IMR-90 (cell line): ENCODE measurements around the gene SLC9A9. TPM values are rescaled to one million over a fixed set of nuclear protein-coding genes. Genes with fewer than 3 reads are reported as not detected.

Experiments used
- ATAC-seq: fragments of 200-7000 bp; cut with Tn5 transposase; 2 replicates; pipeline ENCODE4 v1.9.1; 2020; ENCODE audit warnings: low read depth, mild to moderate bottlenecking, moderate library complexity
- BruUV-seq: library from RNA; stranded (reverse); fragments of 400-500 nt; replicated peaks from 2 replicates; lab custom pipeline; 2021; lab: Mats Ljungman, UMichigan
- CTCF ChIA-PET: fragments of 300-600 bp; formaldehyde crosslinking; extraction: SDS; loops from one replicate; lab custom pipeline; 2021; ENCODE audit warnings: antibody characterized with exemption; lab: Yijun Ruan, JAX
- POLR2A ChIA-PET: fragments of 300-600 bp; sonication (Branson Sonifier 250); formaldehyde crosslinking; loops from one replicate; lab custom pipeline; 2022; ENCODE audit warnings: antibody characterized with exemption; ENCODE audit not compliant: unreplicated experiment; lab: Charles Lee
- DNase-seq: peaks from one replicate; pipeline ENCODE4 v3.0.0; 2013
- H2AFZ ChIP-seq: replicated peaks from 2 replicates; pipeline ENCODE3; 2013; ENCODE audit warnings: low read length, mild to moderate bottlenecking; ENCODE audit not compliant: poor library complexity
- H2AK5ac ChIP-seq: 2 replicates; pipeline ENCODE4 v1.6.1; 2013; ENCODE audit warnings: low read depth, low read length, inconsistent platforms
- H2AK9ac ChIP-seq: replicated peaks from 2 replicates; pipeline ENCODE3; 2013; ENCODE audit warnings: mild to moderate bottlenecking, low read depth, low read length, moderate library complexity; ENCODE audit not compliant: poor library complexity
- H2BK120ac ChIP-seq: 2 replicates; pipeline ENCODE4 v1.6.1; 2013; ENCODE audit warnings: low read depth, low read length, inconsistent platforms
- H2BK15ac ChIP-seq: 3 replicates; pipeline ENCODE4 v1.6.1; 2013; ENCODE audit warnings: low read depth, low read length, inconsistent platforms
- H2BK20ac ChIP-seq: 2 replicates; pipeline ENCODE4 v1.6.1; 2013; ENCODE audit warnings: low read depth, mild to moderate bottlenecking, inconsistent platforms, low read length, moderate library complexity
- H2BK5ac ChIP-seq: 2 replicates; pipeline ENCODE4 v1.6.1; 2013; ENCODE audit warnings: mild to moderate bottlenecking, low read depth, low read length, inconsistent platforms; ENCODE audit not compliant: poor library complexity, severe bottlenecking
- H3K14ac ChIP-seq: replicated peaks from 2 replicates; pipeline ENCODE4 v1.6.1; 2013; ENCODE audit warnings: low read depth, low read length, inconsistent platforms
- H3K18ac ChIP-seq: 2 replicates; pipeline ENCODE4 v1.6.1; 2013; ENCODE audit warnings: low read depth, low read length, control low read depth
- H3K23ac ChIP-seq: 2 replicates; pipeline ENCODE4 v1.6.1; 2013; ENCODE audit warnings: low read depth, low read length, inconsistent platforms
- H3K27ac ChIP-seq: 2 replicates; pipeline ENCODE4 v1.5.1; 2013; ENCODE audit warnings: mild to moderate bottlenecking, control low read depth, low read length; ENCODE audit not compliant: insufficient read depth
- H3K27me3 ChIP-seq: 2 replicates; pipeline ENCODE4 v1.6.1; 2013; ENCODE audit warnings: low read length; ENCODE audit not compliant: control insufficient read depth, insufficient read depth
- H3K36me3 ChIP-seq: 2 replicates; pipeline ENCODE4 v1.6.1; 2013; ENCODE audit warnings: low read length, mixed read lengths; ENCODE audit not compliant: control insufficient read depth, insufficient read depth
- H3K4ac ChIP-seq: 2 replicates; pipeline ENCODE4 v1.6.1; 2013; ENCODE audit warnings: low read depth, low read length, inconsistent platforms
- H3K4me1 ChIP-seq: 2 replicates; pipeline ENCODE4 v1.6.1; 2013; ENCODE audit warnings: low read length, mixed read lengths; ENCODE audit not compliant: control insufficient read depth, insufficient read depth
- H3K4me2 ChIP-seq: 2 replicates; pipeline ENCODE4 v1.6.1; 2013; ENCODE audit warnings: low read depth, mild to moderate bottlenecking, control low read depth, low read length, moderate library complexity
- H3K4me3 ChIP-seq: 2 replicates; pipeline ENCODE4 v1.5.1; 2013; ENCODE audit warnings: low read depth, mild to moderate bottlenecking, control low read depth, low read length, moderate library complexity; ENCODE audit not compliant: insufficient read depth
- H3K56ac ChIP-seq: 2 replicates; pipeline ENCODE4 v1.6.1; 2013; ENCODE audit warnings: low read length, inconsistent platforms; ENCODE audit not compliant: insufficient read depth; ENCODE audit errors: extremely low read depth
- H3K79me1 ChIP-seq, 2 experiments: 2 replicates each; pipeline ENCODE4 v1.6.1; 2013; ENCODE audit warnings: low read length in 2 of 2, inconsistent platforms in 1 of 2, low read depth in 1 of 2
- H3K9ac ChIP-seq: 2 replicates; pipeline ENCODE4 v1.6.1; 2013; ENCODE audit warnings: low read depth, low read length, control low read depth
- H3K9me1 ChIP-seq: 2 replicates; pipeline ENCODE4 v1.6.1; 2013; ENCODE audit warnings: low read length, inconsistent platforms; ENCODE audit not compliant: insufficient read depth
- H3K9me3 ChIP-seq: 2 replicates; pipeline ENCODE4 v1.6.1; 2013; ENCODE audit warnings: low read length; ENCODE audit not compliant: control insufficient read depth, insufficient read depth
- H4K20me1 ChIP-seq: 2 replicates; pipeline ENCODE4 v1.6.1; 2013; ENCODE audit warnings: low read length, inconsistent platforms; ENCODE audit not compliant: insufficient read depth
- H4K5ac ChIP-seq: 2 replicates; pipeline ENCODE4 v1.6.1; 2013; ENCODE audit warnings: mild to moderate bottlenecking, low read depth, low read length, control low read depth
- H4K8ac ChIP-seq, 2 experiments: 2 replicates each; pipeline ENCODE4 v1.6.1; 2013; ENCODE audit warnings: low read depth in 2 of 2, low read length in 2 of 2, control low read depth in 1 of 2, inconsistent platforms in 1 of 2
- H4K91ac ChIP-seq: 2 replicates; pipeline ENCODE4 v1.6.1; 2013; ENCODE audit warnings: low read depth, low read length, inconsistent platforms; ENCODE audit not compliant: insufficient read depth
- BHLHE40 ChIP-seq: fragments of 150-350 bp; IDR thresholded peaks from 2 replicates; pipeline ENCODE4 v1.6.1; 2016; ENCODE audit warnings: mild to moderate bottlenecking, low read depth, low read length
- CEBPB ChIP-seq: IDR thresholded peaks from 2 replicates; pipeline ENCODE4 v1.6.1; 2012; ENCODE audit warnings: low read depth, low read length, improper control_type of control experiment
- CHD1 ChIP-seq: IDR thresholded peaks from 2 replicates; pipeline ENCODE4 v1.6.1; 2012; ENCODE audit warnings: low read depth, low read length, improper control_type of control experiment
- FOS ChIP-seq: fragments of 150-350 bp; IDR thresholded peaks from 2 replicates; pipeline ENCODE4 v1.6.1; 2016; ENCODE audit warnings: low read depth, low read length
- MAFK ChIP-seq: IDR thresholded peaks from 2 replicates; pipeline ENCODE4 v1.6.1; 2012; ENCODE audit warnings: low read depth, low read length, improper control_type of control experiment
- MAZ ChIP-seq: IDR thresholded peaks from 2 replicates; pipeline ENCODE4 v1.6.1; 2012; ENCODE audit warnings: low read depth, mild to moderate bottlenecking, low read length, improper control_type of control experiment, moderate library complexity, borderline replicate concordance
- MXI1 ChIP-seq: IDR thresholded peaks from 2 replicates; pipeline ENCODE4 v1.6.1; 2012; ENCODE audit warnings: low read depth, mild to moderate bottlenecking, low read length, moderate library complexity, borderline replicate concordance
- NFE2L2 ChIP-seq: fragments of 150-350 bp; IDR thresholded peaks from 2 replicates; pipeline ENCODE4 v1.6.1; 2016; ENCODE audit warnings: low read depth, mild to moderate bottlenecking, low read length
- POLR2A ChIP-seq: IDR thresholded peaks from 2 replicates; pipeline ENCODE4 v1.6.1; 2012; ENCODE audit warnings: mild to moderate bottlenecking, low read depth, low read length
- RAD21 ChIP-seq: IDR thresholded peaks from 2 replicates; pipeline ENCODE4 v1.6.1; 2012; ENCODE audit warnings: low read length, improper control_type of control experiment
- RFX5 ChIP-seq: IDR thresholded peaks from 2 replicates; pipeline ENCODE4 v1.8.0; 2012; ENCODE audit warnings: low read depth, mild to moderate bottlenecking, low read length, moderate library complexity
- SMC3 ChIP-seq: fragments of 150-350 bp; IDR thresholded peaks from 2 replicates; pipeline ENCODE4 v1.6.1; 2016; ENCODE audit warnings: low read depth, mild to moderate bottlenecking, antibody characterized with exemption, low read length, moderate library complexity
- WGBS, 2 experiments: methylation state at CpG; one replicate each; pipeline versions ENCODE4 v1.1.5 to v1.1.7; 2013; ENCODE audit warnings: missing lambda C conversion rate in 2 of 2; ENCODE audit not compliant: insufficient read length in 1 of 2; ENCODE audit errors: extremely low coverage in 2 of 2; 5-methylcytosine and 5-hydroxymethylcytosine counted together
- dilution Hi-C: fragments of 300-500 bp; cut with HindIII; formaldehyde crosslinking; loops from one replicate; pipeline ENCODE4 v1.14.3; 2018; ENCODE audit warnings: low sequenced_read_pairs; ENCODE audit not compliant: unreplicated experiment
- in situ Hi-C: fragments of 300-500 bp; cut with MboI; formaldehyde crosslinking; loops from 3 replicates; pipeline ENCODE4 v1.14.3; 2019; ENCODE audit warnings: low sequenced_read_pairs, inconsistent platforms, mixed read lengths
- intact Hi-C: fragments of 100-400 bp; cut with micrococcal nuclease; formaldehyde crosslinking; loops from 2 replicates; pipeline ENCODE4 v1.10.0; 2022
- polyA plus RNA-seq, 3 experiments: library from polyadenylated mRNA; depleted of rRNA; stranded (reverse); fragments of >200 nt; gene quantifications; 2 replicates each; pipeline ENCODE4 v1.2.3, GENCODE V29; 2012; ENCODE audit warnings: low replicate concordance in 1 of 3
- total RNA-seq: library from RNA; depleted of rRNA; stranded (reverse); fragments of >200 nt; gene quantifications from 2 replicates; pipeline ENCODE4 v1.2.3, GENCODE V29; 2012
- TF ChIP-seq, protein P1 (sequence below): fragments of 150-350 bp; IDR thresholded peaks from 2 replicates; pipeline ENCODE4 v1.6.1; 2017; ENCODE audit warnings: mild to moderate bottlenecking, antibody characterized with exemption, low read length, low read depth
- TF ChIP-seq, protein P2 (sequence below): fragments of 150-350 bp; IDR thresholded peaks from 2 replicates; pipeline ENCODE4 v1.6.1; 2016; ENCODE audit warnings: low read depth, mild to moderate bottlenecking, low read length, moderate library complexity, borderline replicate concordance
- TF ChIP-seq, protein P3 (sequence below): conservative IDR thresholded peaks from 2 replicates; pipeline ENCODE4 v1.5.1; 2012; ENCODE audit warnings: mild to moderate bottlenecking, low read depth, low read length, improper control_type of control experiment

Gene SLC9A9
- total and polyA plus RNA-seq, 2 of the 4 experiments (the other 2 are of a cell fraction): 1.4 to 2.3 TPM

DNA sequence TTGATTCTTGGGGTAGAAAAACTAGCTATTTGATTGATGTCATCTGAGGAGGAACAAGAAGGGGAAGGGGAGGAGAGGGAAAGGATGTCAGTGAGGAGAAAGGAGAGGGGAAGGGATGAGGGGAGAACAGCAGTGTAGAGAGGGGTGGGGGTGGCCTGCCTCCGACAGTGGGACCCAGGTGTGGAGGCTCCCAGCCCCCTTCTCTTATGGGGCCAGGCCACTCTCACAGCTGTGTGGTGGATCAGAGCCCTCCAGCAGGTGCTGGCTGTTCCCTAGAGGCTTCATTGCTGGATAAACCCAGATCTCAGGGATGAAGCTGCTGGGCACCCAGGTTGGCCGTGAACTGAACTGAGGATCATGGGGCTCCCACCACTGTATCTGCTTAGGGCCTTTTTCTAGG lies 464.2 kb downstream of the SLC9A9 start:
- dilution Hi-C loops: no loop called here

More for the DNA sequence above, 464.2 kb downstream of the SLC9A9 start:
- intact Hi-C loops (no loop called here), in situ Hi-C loops (no loop called here)
- H3K23ac ChIP-seq: no peak overlapping the region
- no peak overlapping the region for H2BK120ac ChIP-seq
- H4K20me1 ChIP-seq: no peaks in the 10 kb centered on the region
- H2AK9ac ChIP-seq: no peak overlapping the region
- H2AK5ac ChIP-seq: no peak overlapping the region
- no peak overlapping the region for H2BK5ac ChIP-seq
- no peak overlapping the region for H3K27ac ChIP-seq
- BruUV-seq: no TSS peak
- H3K4me3 ChIP-seq: no peak overlapping the region
- CTCF ChIA-PET: no interaction called here
- H3K36me3 ChIP-seq: no peaks in the 10 kb centered on the region
- ATAC-seq (no peak), DNase-seq (no peak)
- no peaks in the 10 kb centered on the region for H3K79me1 ChIP-seq
- H3K56ac ChIP-seq: no peak overlapping the region
- no peak overlapping the region for H2AFZ ChIP-seq
- H4K5ac ChIP-seq: no peak overlapping the region
- no peak overlapping the region for H2BK20ac ChIP-seq
- no peak overlapping the region for H4K91ac ChIP-seq
- no peak overlapping the region for H3K14ac ChIP-seq
- POLR2A ChIA-PET: no interaction called here
- H3K4me2 ChIP-seq: no peak overlapping the region
- H3K4ac ChIP-seq: no peak overlapping the region
- no peaks in the 10 kb centered on the region for H3K4me1 ChIP-seq
- no peaks in the 10 kb centered on the region for H3K9me3 ChIP-seq
- H4K8ac ChIP-seq: no peak overlapping the region
- no peak overlapping the region for H3K9ac ChIP-seq
- no peaks in the 10 kb centered on the region for H3K27me3 ChIP-seq
- H3K18ac ChIP-seq: no peak overlapping the region
- H3K9me1 ChIP-seq: no peaks in the 10 kb centered on the region
- no peak overlapping the region for H2BK15ac ChIP-seq
- no CpG with 5 or more reads among the region's 2 CpGs for WGBS, 2 experiments
- TF ChIP-seq MAFK: no peak
- TF ChIP-seq MAZ: no peak
- no peak for TF ChIP-seq BHLHE40
- TF ChIP-seq RAD21: no peak
- TF ChIP-seq, protein P1, sequence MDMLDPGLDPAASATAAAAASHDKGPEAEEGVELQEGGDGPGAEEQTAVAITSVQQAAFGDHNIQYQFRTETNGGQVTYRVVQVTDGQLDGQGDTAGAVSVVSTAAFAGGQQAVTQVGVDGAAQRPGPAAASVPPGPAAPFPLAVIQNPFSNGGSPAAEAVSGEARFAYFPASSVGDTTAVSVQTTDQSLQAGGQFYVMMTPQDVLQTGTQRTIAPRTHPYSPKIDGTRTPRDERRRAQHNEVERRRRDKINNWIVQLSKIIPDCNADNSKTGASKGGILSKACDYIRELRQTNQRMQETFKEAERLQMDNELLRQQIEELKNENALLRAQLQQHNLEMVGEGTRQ: no peak
- no peak for TF ChIP-seq SMC3
- TF ChIP-seq FOS: no peak
- TF ChIP-seq NFE2L2: no peak
- TF ChIP-seq CHD1: no peak
- no peak for TF ChIP-seq RFX5
- TF ChIP-seq, protein P2, sequence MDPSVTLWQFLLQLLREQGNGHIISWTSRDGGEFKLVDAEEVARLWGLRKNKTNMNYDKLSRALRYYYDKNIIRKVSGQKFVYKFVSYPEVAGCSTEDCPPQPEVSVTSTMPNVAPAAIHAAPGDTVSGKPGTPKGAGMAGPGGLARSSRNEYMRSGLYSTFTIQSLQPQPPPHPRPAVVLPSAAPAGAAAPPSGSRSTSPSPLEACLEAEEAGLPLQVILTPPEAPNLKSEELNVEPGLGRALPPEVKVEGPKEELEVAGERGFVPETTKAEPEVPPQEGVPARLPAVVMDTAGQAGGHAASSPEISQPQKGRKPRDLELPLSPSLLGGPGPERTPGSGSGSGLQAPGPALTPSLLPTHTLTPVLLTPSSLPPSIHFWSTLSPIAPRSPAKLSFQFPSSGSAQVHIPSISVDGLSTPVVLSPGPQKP: no peak
- no peak for TF ChIP-seq MXI1
- TF ChIP-seq, protein P3, sequence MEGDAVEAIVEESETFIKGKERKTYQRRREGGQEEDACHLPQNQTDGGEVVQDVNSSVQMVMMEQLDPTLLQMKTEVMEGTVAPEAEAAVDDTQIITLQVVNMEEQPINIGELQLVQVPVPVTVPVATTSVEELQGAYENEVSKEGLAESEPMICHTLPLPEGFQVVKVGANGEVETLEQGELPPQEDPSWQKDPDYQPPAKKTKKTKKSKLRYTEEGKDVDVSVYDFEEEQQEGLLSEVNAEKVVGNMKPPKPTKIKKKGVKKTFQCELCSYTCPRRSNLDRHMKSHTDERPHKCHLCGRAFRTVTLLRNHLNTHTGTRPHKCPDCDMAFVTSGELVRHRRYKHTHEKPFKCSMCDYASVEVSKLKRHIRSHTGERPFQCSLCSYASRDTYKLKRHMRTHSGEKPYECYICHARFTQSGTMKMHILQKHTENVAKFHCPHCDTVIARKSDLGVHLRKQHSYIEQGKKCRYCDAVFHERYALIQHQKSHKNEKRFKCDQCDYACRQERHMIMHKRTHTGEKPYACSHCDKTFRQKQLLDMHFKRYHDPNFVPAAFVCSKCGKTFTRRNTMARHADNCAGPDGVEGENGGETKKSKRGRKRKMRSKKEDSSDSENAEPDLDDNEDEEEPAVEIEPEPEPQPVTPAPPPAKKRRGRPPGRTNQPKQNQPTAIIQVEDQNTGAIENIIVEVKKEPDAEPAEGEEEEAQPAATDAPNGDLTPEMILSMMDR: no peak
- no peak for TF ChIP-seq CEBPB
- no peak for TF ChIP-seq POLR2A
